ENCODE results near the gene EMB. TPM values are rescaled to one million over a fixed set of nuclear protein-coding genes. Genes with fewer than 3 reads are reported as not detected.
"Not testable (repeated sequence)": the region's sequence is repeated elsewhere in the genome, so short reads cannot be mapped to it uniquely, and the experiment has no call there.

The EMB gene
- total RNA-seq, 1 donor from 2014 or later, result 29.5 TPM

- DNase-seq (ENCODE audit: low spot score, unreplicated experiment); H3K4me3 Mint-ChIP-seq (ENCODE audit: low read depth); H3K4me1 Mint-ChIP-seq (ENCODE audit: low read depth); H3K9me3 Mint-ChIP-seq (ENCODE audit: low read depth); H3K27me3 Mint-ChIP-seq; H3K36me3 Mint-ChIP-seq (ENCODE audit: insufficient read depth); H3K27ac Mint-ChIP-seq: not testable (repeated sequence)
These were observed 8.2 kb upstream of the EMB start for GRCh38 chr5:50449241-50449640.

GRCh38 chr5:50447941-50448340, 6.9 kb upstream of the EMB start:
- Mint-ChIP-seq H3K27ac (no peak overlapping the region), H3K9me3 (ENCODE audit: low read depth) (no peaks in the 10 kb centered on the region), H3K4me1 (ENCODE audit: low read depth) (no peaks in the 10 kb centered on the region), H3K36me3 (ENCODE audit: insufficient read depth) (no peaks in the 10 kb centered on the region), H3K27me3 (no peaks in the 10 kb centered on the region), H3K4me3 (ENCODE audit: low read depth) (no peak overlapping the region)
- TF ChIP-seq, protein P1, sequence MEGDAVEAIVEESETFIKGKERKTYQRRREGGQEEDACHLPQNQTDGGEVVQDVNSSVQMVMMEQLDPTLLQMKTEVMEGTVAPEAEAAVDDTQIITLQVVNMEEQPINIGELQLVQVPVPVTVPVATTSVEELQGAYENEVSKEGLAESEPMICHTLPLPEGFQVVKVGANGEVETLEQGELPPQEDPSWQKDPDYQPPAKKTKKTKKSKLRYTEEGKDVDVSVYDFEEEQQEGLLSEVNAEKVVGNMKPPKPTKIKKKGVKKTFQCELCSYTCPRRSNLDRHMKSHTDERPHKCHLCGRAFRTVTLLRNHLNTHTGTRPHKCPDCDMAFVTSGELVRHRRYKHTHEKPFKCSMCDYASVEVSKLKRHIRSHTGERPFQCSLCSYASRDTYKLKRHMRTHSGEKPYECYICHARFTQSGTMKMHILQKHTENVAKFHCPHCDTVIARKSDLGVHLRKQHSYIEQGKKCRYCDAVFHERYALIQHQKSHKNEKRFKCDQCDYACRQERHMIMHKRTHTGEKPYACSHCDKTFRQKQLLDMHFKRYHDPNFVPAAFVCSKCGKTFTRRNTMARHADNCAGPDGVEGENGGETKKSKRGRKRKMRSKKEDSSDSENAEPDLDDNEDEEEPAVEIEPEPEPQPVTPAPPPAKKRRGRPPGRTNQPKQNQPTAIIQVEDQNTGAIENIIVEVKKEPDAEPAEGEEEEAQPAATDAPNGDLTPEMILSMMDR (IDR thresholded peaks at IDR 0.05; ENCODE audit: unreplicated experiment), result no peak
- DNase-seq (ENCODE audit: low spot score, unreplicated experiment), result no peak

DNA sequence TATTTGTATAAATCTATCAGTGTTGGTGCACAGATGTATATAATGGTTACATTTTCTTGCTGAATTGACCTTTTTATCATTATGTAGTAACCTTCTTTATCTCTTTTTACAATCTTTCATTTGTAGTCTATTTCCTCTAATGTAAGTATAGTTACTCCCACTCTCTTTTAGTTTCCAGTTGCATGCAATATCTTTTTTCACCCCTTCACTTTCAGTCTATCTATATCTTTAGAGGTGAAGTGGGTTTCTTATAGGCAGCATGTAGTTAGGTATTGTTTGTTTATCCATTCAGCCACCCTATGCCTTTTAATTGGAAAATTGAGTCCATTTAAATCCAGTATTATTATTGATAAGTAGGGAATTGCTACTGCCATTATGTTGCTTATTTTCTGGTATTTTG, 6.1 kb upstream of the EMB start:
- DNase-seq (ENCODE audit: low spot score, unreplicated experiment), result no peak
- Mint-ChIP-seq H3K27me3 (no peaks in the 10 kb centered on the region), H3K36me3 (ENCODE audit: insufficient read depth) (no peaks in the 10 kb centered on the region), H3K4me1 (ENCODE audit: low read depth) (peaks cover 3% of the 10 kb centered on the region), H3K27ac (no peak overlapping the region), H3K4me3 (ENCODE audit: low read depth) (no peak overlapping the region), H3K9me3 (ENCODE audit: low read depth) (no peaks in the 10 kb centered on the region)
- TF ChIP-seq, protein P1 (IDR thresholded peaks at IDR 0.05; ENCODE audit: unreplicated experiment), result no peak

- DNase-seq (ENCODE audit: low spot score, unreplicated experiment), result no peak
- Mint-ChIP-seq H3K27me3 (no peaks in the 10 kb centered on the region), H3K4me3 (ENCODE audit: low read depth) (no peak overlapping the region), H3K36me3 (ENCODE audit: insufficient read depth) (no peaks in the 10 kb centered on the region), H3K27ac (no peak overlapping the region), H3K9me3 (ENCODE audit: low read depth) (no peaks in the 10 kb centered on the region), H3K4me1 (ENCODE audit: low read depth) (peaks cover 9% of the 10 kb centered on the region)
- TF ChIP-seq, protein P1 (IDR thresholded peaks at IDR 0.05; ENCODE audit: unreplicated experiment), result no peak
These were observed 4.3 kb upstream of the EMB start for GRCh38 chr5:50445296-50445949.

DNA sequence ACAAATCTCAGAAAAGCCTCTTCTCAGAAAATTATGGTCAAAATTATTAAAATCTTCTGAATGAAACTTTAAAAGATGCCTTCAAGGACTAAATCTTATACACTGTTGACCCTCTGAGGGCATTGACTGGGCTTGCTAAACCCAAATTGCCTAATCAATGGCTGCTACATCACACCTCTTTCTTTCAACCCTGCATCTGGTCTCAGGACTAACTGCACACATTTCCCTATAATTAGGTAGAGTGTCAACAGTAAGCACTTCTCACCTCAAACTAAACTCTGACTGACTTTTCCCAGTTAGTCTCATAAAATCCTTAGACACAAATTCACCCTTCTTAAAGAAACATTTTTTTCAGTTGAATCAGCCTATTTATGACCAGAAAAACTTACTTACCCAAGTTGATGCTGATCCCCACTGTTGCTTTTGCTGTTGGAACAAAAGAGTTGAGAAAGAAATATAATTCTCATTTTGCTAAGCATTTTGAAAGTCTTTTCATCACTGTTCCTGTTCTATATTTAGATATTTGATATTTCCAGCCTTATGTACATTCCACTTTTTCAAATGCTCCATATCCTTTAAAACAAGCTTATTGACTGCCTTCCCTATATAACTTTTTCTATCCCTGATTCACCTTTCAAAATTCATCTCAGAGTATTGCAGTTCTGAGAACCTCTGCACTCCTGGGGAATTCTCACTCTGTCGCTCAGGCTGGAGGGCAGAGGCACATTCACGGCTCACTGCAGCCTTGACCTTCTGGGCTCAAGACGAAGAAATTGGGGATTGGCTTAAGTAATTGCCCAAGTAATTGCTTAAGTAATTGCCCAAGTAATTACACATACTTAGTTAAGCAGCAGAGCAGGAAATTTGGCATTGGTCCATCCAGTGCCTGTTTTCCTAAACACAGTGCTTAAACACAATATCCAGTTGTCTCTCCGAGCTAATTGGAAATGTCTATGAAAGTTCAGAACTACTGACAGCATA, 1.8 kb upstream of the EMB start:
- H3K4me3 Mint-ChIP-seq (ENCODE audit: low read depth); H3K9me3 Mint-ChIP-seq (ENCODE audit: low read depth); DNase-seq (ENCODE audit: low spot score, unreplicated experiment); H3K4me1 Mint-ChIP-seq (ENCODE audit: low read depth); H3K27me3 Mint-ChIP-seq; H3K36me3 Mint-ChIP-seq (ENCODE audit: insufficient read depth): not testable (repeated sequence)
- H3K27ac Mint-ChIP-seq, result peak overlapping the region; percentile 27

GRCh38 chr5:50441493-50441955, 436 bp upstream of the EMB start:
- no peak for DNase-seq (ENCODE audit: low spot score, unreplicated experiment)
- no peaks in the 10 kb centered on the region for H3K27me3 Mint-ChIP-seq
- H3K4me1 Mint-ChIP-seq (ENCODE audit: low read depth), result peaks cover 9% of the 10 kb centered on the region
- peak overlapping the region; percentile 94 for H3K27ac Mint-ChIP-seq
- H3K36me3 Mint-ChIP-seq (ENCODE audit: insufficient read depth), result no peaks in the 10 kb centered on the region
- TF ChIP-seq, protein P1 (IDR thresholded peaks at IDR 0.05; ENCODE audit: unreplicated experiment), result no peak
- H3K9me3 Mint-ChIP-seq (ENCODE audit: low read depth), result no peaks in the 10 kb centered on the region
- peak overlapping the region; percentile 79 for H3K4me3 Mint-ChIP-seq (ENCODE audit: low read depth)

All from progenitor cell of endocrine pancreas (in vitro differentiated cells).